GM12892 (cell line): ENCODE results near the gene FER.

Experiments used
- POLR2A ChIP-seq: IDR thresholded peaks from 2 replicates; pipeline ENCODE4 v1.6.1; 2011; ENCODE audit warnings: low read depth, low read length, control low read depth
- POLR2AphosphoS5 ChIP-seq: IDR thresholded peaks from 2 replicates; pipeline ENCODE4 v1.6.1; 2011; ENCODE audit warnings: low read depth, low read length, control low read depth
- TAF1 ChIP-seq: IDR thresholded peaks from 2 replicates; pipeline ENCODE4 v1.6.1; 2011; ENCODE audit warnings: low read depth, mild to moderate bottlenecking, control low read depth, low read length, borderline replicate concordance

- no peak for TF ChIP-seq POLR2A
- TF ChIP-seq TAF1, result no peak
- TF ChIP-seq POLR2AphosphoS5, result no peak
Measured at GRCh38 chr5:108881133-108881532, 133.4 kb downstream of the FER start.
